Head of caudate nucleus (tissue), 42 donors: Measurements from ENCODE around the gene AUTS2.

Experiments
- DNase-seq, 42 donors: peaks; one replicate each; pipeline versions ENCODE4 v3.0.0 to v3.0.0-alpha.2; 2020 to 2021; ENCODE audit warnings: mixed read lengths in 7 of 42
- intact Hi-C: fragments of 100-400 bp; cut with DNase I; formaldehyde crosslinking; loops from one replicate; pipeline ENCODE4 v1.15.0; 2022

AUTS2 gene

GRCh38 chr7:70040970-70041766 is 442.9 kb downstream of the AUTS2 start:
- no peak for DNase-seq
- intact Hi-C loops, result loop anchor here (10.0 kb wide), 1 partner anchor 654 kb away; no protein-coding TSS in a partner anchor

DNA sequence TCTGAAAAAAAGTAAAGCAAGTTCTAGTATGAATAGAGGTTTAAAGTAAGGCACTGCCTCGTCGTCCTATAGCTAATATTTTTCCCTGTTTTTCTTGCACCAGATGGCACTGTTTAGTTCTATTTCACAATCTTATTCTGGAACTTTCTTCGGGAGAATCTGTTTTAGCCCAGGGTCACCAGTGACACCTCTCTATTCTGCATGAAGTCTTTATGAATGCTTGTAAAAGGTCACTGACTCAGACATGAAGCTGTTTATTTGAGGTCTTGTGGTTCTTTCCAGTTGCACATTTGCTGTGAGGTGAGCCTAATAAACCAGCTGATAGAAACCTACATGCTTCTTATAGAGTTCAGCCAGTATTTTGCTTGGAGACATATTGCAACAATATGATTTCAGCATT is 444.3 kb downstream of the AUTS2 start:
- peak in 1 of 42 donors; percentile 16 for DNase-seq
- intact Hi-C loops, result loop anchor here (10.0 kb wide), 1 partner anchor 652 kb away; no protein-coding TSS in a partner anchor

DNA sequence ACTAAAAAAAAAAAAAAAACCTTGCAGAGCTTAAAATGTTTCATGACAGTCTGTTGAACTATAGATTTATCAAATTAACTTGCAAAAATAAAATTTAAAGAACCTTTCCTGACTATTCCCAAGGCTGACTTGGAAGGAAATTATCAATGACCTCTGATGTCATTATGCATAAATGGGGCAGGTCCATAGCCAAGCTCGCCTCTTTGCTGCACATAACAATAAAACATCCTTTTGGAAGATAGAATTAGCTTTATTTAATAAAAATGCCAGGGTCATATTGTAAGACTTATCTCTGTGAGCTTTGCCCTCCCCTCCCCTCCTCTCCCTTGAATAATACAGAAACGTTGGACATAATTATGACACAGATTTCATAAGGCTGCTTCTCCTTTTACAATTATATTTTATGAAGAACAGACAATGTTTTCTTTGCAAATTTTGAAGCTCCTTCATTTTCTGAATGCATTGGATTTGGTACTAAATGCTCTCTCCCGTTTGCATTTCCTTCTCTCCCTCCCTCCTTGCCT is 444.8 kb downstream of the AUTS2 start:
- intact Hi-C loops, result loop anchor here (10.0 kb wide), 1 partner anchor 652 kb away; no protein-coding TSS in a partner anchor
- DNase-seq, result no peak

GRCh38 chr7:70044064-70044463 is 445.8 kb downstream of the AUTS2 start:
- no peak for DNase-seq
- intact Hi-C loops, result loop anchor here (10.0 kb wide), 1 partner anchor 651 kb away; no protein-coding TSS in a partner anchor

- DNase-seq, result no peak
- intact Hi-C loops, result loop anchor here (10.0 kb wide), 1 partner anchor 650 kb away; no protein-coding TSS in a partner anchor
These were observed 446.2 kb downstream of the AUTS2 start for GRCh38 chr7:70044525-70044924.

DNA sequence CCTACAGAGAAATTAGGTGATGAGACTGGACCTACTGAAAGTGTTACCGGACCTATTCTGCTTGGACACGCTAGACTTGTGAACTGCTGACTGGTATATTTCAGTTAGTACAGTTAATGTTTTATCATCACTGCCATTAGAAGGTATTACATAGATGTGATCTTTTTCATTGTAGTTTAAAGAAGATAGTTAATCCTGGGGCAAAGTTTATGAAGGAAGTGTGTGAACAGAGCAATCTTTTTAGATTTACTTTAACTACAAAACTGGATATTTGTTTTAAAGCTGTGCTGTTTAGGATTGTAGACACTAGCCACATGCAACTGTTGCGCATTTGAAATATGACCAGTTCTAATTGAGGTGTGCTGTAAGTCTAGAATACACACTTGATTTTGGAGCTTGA is 446.7 kb downstream of the AUTS2 start:
- intact Hi-C loops, result loop anchor here (10.0 kb wide), 1 partner anchor 650 kb away; no protein-coding TSS in a partner anchor

GRCh38 chr7:70047384-70047783 is 449.1 kb downstream of the AUTS2 start:
- intact Hi-C loops, result loop anchor here (10.0 kb wide), 1 partner anchor 647 kb away; no protein-coding TSS in a partner anchor
- DNase-seq, result no peak

More for the DNA sequence above, 446.7 kb downstream of the AUTS2 start:
- DNase-seq, result no peak

GRCh38 chr7:70047891-70048448 is 449.7 kb downstream of the AUTS2 start:
- intact Hi-C loops, result loop anchor here (10.0 kb wide), 1 partner anchor 647 kb away; no protein-coding TSS in a partner anchor
- DNase-seq, result no peak

- no peak for DNase-seq
- intact Hi-C loops, result no loop called here
These were observed 453.5 kb downstream of the AUTS2 start for GRCh38 chr7:70051726-70052125.

DNA sequence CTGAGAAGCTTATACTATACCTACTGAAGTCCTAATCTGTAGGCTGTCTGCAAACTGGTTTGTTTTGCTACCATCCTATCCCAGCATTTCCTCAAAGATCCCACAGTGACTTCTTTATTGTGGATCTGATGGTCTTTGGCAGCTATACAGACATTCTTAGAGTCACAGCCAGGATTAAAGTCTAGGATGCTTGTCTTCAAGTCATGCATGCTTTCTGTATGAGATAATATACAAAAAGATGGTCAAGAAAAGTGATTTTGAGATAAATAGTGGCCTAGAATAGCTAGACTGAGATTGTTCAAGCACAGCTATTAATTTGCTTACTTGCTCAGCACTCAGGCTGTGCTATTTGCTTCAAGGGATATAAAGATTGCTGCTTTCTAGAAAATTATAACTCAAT is 454.4 kb downstream of the AUTS2 start:
- DNase-seq, result no peak
- intact Hi-C loops, result no loop called here

DNA sequence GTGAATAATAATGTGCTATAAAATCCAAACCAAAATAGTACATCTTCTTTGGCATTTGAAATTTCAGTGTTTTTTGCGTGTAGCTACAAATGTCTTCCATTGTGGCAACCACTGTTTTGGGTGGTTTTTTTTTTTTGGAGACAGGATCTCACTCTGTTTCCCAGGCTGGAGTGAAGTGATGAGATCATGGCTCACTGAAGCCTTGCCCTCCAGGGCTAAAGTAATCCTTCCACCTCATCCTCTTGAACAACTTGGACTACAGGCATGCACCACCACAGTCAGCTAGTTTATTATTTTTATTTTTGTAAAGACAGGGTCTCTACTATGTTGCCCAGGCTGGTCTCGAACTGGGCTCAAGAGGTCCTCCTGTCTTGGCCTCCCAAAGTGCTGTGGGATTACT is 455.1 kb downstream of the AUTS2 start:
- DNase-seq, result no peak
- intact Hi-C loops, result no loop called here

DNA sequence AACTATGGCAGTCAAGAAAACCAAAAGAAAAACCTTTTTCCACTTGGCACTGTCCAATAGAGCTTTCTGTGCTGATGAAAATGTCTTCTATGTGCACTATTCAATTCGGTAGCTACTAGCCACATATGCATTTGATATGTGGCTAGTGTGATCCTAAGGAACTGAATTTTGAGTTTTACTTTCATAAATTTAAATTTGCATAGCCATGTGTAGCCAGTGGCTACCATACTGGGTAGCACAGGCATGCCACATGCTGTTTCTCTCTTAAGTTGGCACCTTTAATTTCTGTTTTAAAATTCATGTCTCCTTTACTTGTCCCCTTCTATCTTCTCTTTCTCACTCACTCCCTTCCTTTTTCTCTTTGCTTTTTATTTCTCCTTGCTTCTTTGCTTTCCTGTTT is 455.7 kb downstream of the AUTS2 start:
- intact Hi-C loops, result no loop called here

DNA sequence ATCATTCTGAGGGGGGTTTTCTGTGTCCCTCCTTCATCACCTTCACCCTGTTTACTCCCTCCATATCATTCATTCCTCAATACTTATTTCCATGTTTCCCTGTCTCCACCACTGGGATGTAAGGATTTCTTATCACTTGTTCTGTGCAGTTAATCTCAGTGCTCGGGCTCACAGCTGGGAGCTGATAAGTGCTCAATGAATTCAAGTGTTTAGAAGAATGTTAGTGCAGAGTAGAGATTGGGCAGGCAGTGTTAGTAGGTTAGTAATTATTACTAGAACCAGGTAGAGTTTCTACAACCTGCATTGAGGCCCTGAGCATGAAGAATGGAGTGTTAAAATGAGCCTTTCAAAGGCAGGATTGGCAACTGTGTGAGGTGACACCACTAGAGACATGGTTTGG is 458.1 kb downstream of the AUTS2 start:
- no peak for DNase-seq
- intact Hi-C loops, result no loop called here

More for the DNA sequence above, 455.7 kb downstream of the AUTS2 start:
- DNase-seq, result no peak

DNA sequence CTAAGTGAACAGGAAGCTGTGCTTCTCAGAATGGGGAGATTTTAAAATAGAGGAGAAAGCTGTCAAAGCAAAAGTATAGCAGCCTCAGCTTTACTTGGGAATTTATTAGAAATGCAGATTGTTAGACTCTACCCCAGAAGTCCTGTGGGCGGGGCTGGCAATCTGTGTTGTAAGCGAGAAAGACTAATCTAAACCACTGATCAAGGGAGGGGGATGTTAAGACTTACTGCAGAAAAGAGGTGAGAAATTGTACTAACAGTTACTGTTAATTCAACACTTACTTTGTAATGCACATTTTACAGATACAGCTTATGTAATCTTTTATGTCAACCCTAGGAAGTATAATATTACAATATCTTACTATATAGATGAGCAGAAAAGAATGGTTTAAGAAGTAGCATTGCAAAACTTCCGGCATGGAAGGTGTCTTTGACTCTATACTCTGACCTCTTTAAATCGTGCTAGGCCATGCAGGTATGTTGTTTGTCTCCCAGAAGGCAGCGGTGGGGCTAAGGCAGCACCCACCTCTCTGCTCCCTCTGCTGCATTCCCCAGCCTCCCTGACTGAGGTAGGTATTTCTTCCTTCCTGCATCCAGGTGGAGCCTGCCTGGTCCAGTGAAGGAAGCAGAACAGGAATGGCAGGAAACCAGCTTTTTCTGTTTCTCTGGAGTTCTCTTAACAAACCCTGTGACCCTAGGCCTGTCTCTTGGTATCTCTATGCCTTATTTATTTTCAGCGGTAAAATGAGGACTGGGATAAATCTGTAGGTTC is 462.2 kb downstream of the AUTS2 start:
- intact Hi-C loops, result no loop called here
- peak in 23 of 42 donors; percentile 8 to 64 (median 24) for DNase-seq

GRCh38 chr7:70063371-70063770 is 465.1 kb downstream of the AUTS2 start:
- intact Hi-C loops, result no loop called here
- DNase-seq, result no peak

DNA sequence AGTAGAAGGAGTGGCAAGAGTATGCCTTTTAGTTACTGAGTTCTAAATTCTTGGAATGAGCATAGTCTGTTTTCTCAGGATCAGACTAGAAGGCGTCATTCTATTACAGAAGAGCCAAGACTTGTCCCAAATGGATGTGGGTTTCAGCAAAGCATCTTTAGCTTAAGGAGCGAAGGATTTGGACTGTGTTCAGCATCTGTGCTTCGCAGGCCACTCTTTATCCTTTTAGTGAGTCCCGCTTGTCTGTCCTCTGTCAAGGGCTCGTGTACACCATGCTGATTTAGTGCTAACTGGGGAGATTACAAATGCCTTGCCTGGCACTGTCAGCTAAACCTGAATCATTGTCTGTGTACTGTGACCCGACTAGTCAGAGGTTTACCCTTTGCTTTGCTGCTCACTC is 465.7 kb downstream of the AUTS2 start:
- intact Hi-C loops, result no loop called here

DNA sequence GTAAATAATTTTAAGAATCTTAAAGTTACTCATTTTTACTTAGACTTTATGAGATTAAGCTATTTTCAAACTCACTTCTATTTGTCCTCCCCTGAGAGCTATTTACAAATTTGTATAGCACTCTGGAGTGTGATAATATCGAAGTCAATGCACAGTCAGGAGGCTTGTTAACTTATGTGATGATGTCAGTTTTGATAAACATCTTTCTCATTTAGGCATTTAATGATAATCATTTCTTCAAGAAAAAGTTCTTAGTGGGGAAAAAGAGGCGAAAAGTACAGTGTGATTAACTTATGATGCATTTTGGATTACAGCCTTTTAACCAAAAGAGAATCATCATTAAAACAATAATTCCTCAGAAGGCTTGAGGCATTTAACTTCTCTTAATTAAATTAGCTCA is 468.6 kb downstream of the AUTS2 start:
- intact Hi-C loops, result no loop called here
- DNase-seq, result no peak

More for the DNA sequence above, 465.7 kb downstream of the AUTS2 start:
- DNase-seq, result no peak

GRCh38 chr7:70068531-70068930 is 470.3 kb downstream of the AUTS2 start:
- intact Hi-C loops, result no loop called here
- DNase-seq, result no peak

DNA sequence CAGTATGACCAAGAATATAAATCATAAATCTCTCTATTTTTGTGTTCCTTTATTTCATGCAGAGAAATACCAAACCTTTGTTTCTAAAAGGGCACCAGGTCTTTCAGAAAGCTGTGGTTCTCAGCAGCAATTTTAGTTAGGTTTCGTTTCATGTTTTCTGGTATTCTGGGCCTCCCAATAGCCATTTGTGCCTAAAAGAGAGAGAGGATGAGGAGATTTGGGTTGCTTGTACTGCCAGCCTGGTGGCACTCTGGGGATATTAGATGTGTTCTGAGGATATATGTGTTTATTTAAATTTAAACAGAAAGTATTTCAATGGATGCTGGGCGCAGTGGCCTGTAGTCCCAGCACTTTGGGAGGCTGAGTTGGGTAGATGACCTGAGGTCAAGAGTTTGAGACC is 471.7 kb downstream of the AUTS2 start:
- DNase-seq, result no peak
- intact Hi-C loops, result no loop called here
